Retinal pigment epithelial cell (primary cell): ENCODE data around the gene SLC6A8.

ENCODE experiments used
- DNase-seq: peaks from one replicate; pipeline ENCODE4 v3.0.0-alpha.2; 2010; ENCODE audit warnings: low read depth
- H3K4me3 ChIP-seq: 2 replicates; pipeline ENCODE4 v1.5.1; 2011; ENCODE audit warnings: mild to moderate bottlenecking, low read length, control low read depth, moderate library complexity
- TF ChIP-seq, protein P1 (sequence below): conservative IDR thresholded peaks from 2 replicates; pipeline ENCODE4 v1.5.1; 2011; ENCODE audit warnings: low read depth, low read length, control low read depth, inconsistent platforms

Gene SLC6A8

DNA sequence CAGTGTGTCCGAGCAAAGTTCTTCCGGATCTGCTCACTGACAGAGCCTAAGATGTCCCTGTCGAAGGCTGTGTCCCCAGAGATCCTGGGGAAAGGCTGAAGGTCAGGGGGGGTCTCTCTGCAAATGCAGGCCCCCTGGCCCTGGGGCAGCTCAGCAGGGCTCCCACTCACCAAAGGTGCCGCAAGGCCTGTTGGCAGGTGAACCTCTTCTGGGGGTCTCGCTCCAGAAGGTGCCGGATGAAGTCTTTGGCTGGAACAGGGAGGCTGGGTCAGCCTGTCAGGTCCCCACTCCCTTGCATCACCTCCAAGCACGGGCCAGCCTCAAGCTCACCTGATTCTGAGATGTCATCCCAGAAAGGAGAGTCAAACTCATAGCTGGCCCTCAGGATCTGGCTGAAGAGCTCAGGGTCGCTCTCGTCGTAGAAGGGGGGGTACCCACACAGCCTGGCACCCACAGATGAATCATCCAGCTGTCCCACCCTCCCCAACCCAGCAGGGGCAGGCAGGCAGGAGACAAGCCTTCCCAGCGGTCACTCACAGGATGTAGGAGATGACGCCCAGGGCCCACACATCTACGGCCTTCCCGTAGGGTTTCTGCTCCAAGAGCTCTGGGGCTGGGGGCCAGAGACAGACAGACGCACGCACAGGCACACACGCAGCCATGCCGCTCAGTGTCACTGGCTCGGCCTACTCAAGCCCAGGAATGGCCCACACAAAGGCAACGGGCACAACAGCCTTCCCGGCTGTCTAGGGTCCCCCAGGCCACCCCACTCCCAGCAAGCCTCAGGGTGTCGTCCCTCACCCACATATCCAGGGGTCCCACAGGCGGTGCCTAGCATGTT is 16.8 kb upstream of the SLC6A8 start:
- TF ChIP-seq, protein P1, sequence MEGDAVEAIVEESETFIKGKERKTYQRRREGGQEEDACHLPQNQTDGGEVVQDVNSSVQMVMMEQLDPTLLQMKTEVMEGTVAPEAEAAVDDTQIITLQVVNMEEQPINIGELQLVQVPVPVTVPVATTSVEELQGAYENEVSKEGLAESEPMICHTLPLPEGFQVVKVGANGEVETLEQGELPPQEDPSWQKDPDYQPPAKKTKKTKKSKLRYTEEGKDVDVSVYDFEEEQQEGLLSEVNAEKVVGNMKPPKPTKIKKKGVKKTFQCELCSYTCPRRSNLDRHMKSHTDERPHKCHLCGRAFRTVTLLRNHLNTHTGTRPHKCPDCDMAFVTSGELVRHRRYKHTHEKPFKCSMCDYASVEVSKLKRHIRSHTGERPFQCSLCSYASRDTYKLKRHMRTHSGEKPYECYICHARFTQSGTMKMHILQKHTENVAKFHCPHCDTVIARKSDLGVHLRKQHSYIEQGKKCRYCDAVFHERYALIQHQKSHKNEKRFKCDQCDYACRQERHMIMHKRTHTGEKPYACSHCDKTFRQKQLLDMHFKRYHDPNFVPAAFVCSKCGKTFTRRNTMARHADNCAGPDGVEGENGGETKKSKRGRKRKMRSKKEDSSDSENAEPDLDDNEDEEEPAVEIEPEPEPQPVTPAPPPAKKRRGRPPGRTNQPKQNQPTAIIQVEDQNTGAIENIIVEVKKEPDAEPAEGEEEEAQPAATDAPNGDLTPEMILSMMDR, result no peak
- no peak for DNase-seq

DNA sequence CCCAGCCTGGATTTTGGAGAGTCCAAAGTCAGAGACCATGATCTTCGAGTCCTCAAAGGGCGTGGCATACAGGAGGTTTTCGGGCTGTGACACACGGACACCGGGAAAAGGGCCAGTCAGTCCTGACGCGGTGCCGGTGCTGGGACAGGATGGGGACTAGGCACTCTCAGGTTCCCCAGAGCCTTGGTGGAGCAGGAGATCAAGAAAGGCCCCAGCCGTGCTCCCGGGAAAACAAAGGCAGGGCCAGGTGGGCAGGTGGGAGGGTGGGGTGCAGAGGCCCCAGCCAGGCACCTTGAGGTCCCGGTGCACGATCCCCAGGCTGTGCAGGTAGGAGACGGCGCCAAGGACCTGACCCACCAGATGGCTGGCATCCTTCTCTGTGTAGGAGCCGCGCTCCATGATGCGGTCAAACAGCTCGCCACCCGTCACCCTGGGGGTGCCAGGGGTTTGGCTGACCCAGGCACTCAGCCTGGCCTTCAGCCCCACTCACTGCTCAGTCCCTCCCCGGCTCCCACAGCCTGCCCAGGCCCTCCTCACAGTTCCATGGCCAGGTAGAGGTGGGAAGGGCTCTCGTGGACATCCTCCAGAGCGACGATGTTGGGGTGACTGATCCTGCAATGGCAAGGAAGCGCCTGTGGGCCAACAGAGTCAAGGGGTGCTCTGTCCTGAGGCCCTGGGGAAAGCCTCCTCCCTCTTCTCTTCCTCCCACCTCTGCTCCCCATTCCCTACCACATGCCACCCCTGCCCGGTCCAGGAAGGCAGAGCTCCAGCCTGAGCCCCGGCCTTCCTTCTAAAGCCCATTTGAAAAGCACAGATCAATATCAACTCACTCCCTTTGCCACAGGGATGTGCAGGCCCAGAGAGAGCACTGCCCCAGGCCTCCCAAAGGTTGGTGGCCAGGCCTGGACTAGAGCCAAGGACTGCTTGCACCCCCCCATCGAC is 15.9 kb upstream of the SLC6A8 start:
- DNase-seq, result no peak
- TF ChIP-seq, protein P1, result no peak
- no peak overlapping the region for H3K4me3 ChIP-seq

More for the DNA sequence above, 16.8 kb upstream of the SLC6A8 start:
- H3K4me3 ChIP-seq, result no peak overlapping the region

DNA sequence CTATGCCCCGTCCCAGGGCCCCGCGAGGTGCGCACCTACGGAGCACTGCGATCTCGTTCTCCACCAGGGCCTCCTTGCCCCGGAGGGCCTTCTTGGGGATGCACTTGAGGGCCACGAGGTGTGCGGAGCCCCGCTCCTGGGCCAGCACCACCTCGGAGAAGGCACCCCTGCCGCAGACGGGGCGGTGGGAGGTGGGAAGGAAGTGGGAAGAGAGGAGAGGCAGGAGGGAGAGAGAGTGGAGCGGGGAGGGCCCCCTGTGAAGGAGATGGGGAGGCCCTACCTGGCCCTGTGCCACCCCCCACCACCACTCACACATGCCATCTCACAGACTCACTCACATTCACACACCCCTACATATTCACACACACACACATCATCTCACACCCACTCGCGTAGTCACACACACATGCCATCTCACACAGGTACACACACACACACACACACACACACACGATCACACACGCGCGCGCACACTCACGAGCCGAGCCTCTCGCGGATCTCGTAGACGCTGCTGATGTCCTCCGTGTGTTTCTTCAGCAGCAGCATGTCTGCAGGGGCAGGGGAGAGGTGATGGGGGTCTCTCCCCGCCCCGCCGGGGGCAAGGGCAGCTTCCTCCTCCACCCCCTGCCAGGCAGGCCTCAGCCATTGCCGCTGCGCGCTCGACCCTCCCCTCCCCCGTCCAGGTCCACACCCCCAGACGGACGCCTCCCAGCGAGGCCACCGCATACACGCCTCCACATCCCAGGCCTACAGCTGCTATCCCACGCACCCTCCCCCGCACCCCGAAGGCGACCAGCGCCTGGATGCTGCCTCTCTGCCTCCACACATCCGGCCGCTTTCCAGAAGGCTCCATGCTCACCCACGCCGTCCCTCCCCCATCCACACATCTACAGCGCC is 14.9 kb upstream of the SLC6A8 start:
- H3K4me3 ChIP-seq, result no peak overlapping the region
- no peak for DNase-seq
- TF ChIP-seq, protein P1, result no peak

DNA sequence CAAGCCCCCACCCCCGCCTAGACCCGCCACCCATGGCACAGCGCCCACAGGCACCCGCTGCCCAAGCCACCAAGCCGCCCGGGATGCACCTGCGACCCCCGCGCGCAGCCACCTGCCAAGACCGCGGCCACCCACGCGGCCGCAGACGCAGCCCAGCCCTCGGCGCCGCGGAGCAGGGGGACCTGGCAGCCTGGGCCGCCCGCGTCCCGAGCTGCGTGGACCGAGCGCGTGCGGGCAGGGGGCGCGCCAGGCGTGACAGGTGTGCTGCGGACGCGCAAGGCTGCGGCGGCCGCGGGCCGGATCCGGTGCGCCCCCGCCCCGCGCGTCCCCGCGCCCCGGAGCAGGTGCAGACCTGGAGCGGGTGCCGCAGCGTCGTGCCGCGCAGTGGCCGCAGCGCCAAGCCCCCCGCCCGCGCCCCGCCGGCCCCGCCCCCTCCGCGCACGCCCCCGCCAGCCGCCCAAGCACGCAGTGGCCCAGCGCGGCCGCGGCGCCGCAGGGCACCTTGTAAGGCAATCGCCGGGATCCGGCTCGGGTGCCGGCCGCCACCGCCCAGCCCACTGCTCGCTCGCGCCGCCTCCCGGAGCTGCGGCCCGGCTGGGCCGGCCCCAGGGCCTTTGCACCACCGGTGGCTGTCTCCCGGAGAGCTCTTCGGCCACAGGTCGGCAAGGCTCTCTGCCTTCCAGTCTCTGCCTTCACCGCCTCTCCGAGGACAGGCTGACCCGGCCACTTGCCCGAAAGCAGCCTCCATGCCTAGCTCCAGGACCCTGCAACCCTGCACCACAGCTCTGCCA is 14.1 kb upstream of the SLC6A8 start, which contains the start of gene PNCK:
Gene PNCK, minus strand, starts transcription at position 386 of the 791 bp plus-strand sequence. CDS start 737 bp downstream, outside the sequence.
- no peak within 1 kb of the TSS for H3K4me3 ChIP-seq
- DNase-seq, result no peak

DNA sequence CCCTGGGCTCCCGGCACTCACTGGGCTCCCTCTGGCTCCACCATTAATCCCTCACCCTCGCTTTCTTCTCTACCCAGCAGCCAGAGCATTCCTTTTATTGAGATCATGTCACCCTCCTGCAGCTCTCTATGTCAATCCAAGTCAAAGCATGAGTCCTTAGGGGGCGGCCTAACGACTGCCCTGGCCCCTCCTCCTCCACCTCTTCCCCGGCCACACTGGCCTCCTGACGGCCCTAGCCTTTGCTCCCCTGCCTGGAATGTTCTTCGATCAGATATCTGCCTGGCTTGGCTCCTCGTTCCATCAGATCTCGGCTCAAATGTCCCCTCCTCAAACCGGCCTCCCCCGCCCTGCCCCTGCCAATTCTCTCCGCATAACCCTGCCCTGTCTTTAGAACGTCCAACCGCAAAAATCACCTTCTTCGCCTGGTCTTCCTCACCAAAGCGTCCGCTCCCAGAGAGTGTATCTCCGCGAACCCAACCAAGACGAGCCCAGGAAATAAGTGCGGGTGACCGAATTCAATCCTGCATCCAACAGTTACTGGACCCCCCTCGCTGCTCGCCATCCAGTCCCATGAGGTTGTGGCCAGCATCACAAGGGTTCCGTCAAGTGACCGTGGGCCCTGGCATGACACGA is 13.4 kb upstream of the SLC6A8 start:
- no peak overlapping the region for H3K4me3 ChIP-seq
- DNase-seq, result no peak
- TF ChIP-seq, protein P1, result no peak

More for the DNA sequence above, 14.1 kb upstream of the SLC6A8 start, which contains the start of gene PNCK:
- TF ChIP-seq, protein P1, result no peak
